Peyer's patch (tissue), 4 donors: Measurements from ENCODE around the gene PPARA. TPM values are rescaled to one million over a fixed set of nuclear protein-coding genes. Genes with fewer than 3 reads are reported as not detected.
"Not testable (repeated sequence)": the region's sequence is repeated elsewhere in the genome, so short reads cannot be mapped to it uniquely, and the experiment has no call there.

Experiments
- DNase-seq, 3 donors: peaks; one replicate each; pipeline ENCODE4 v3.0.0-alpha.2; 2017 to 2019
- H3K27ac ChIP-seq, 4 donors: fragments of 200-600 bp; sonication (generic); one replicate each; pipeline ENCODE4 v1.5.1; 2016 to 2019
- H3K27me3 ChIP-seq, 2 donors: fragments of 200-600 bp; sonication (generic); one replicate each; pipeline ENCODE4 v1.5.1; 2019
- H3K36me3 ChIP-seq, 3 donors: fragments of 200-600 bp; sonication (generic); one replicate each; pipeline ENCODE4 v1.5.1; 2016 to 2019
- H3K4me1 ChIP-seq, 4 donors: fragments of 200-600 bp; sonication (generic); one replicate each; pipeline ENCODE4 v1.5.1; 2016 to 2019
- H3K4me3 ChIP-seq, 4 donors: fragments of 200-600 bp; sonication (generic); 1 replicate in 3 of 4; 2 replicates in 1 of 4; pipeline ENCODE4 v1.5.1; 2016 to 2019; ENCODE audit warnings: mild to moderate bottlenecking in 1 of 4
- H3K9me3 ChIP-seq, 4 donors: fragments of 200-600 bp; sonication (generic); one replicate each; pipeline ENCODE4 v1.5.1; 2016 to 2019; ENCODE audit warnings: mild to moderate bottlenecking in 1 of 4
- CTCF ChIP-seq, 6 experiments: fragments of 450-650 bp in 4 of 6; fragments of 200-600 bp in 2 of 6; sonication (generic) in 1 of 6; IDR thresholded peaks; one replicate each; pipeline ENCODE4 v1.5.1; 2017 to 2019; ENCODE audit warnings: antibody characterized with exemption in 6 of 6, mild to moderate bottlenecking in 3 of 6, moderate library complexity in 1 of 6
- POLR2A ChIP-seq, 2 donors: fragments of 450-650 bp; IDR thresholded peaks; one replicate each; pipeline ENCODE4 v1.5.1; 2017; ENCODE audit warnings: antibody characterized with exemption in 2 of 2, mild to moderate bottlenecking in 2 of 2, moderate library complexity in 2 of 2
- total RNA-seq, 4 donors: library from RNA; depleted of rRNA; stranded (reverse); fragments of >200 nt; gene quantifications; one replicate each; pipeline ENCODE4 v1.1.0, GENCODE V29; 2016

PPARA gene
- total RNA-seq, 4 donors from 2014 or later = 21.5 to 231 (median 189) TPM

- no peaks in the 10 kb centered on the region for H3K27me3 ChIP-seq
- peaks cover 0 to 51% (median 8%) of the 10 kb centered on the region in 4 donors for H3K4me1 ChIP-seq
- H3K4me3 ChIP-seq = peak overlapping the region in 1 of 4 donors; percentile 22
- DNase-seq = peak in 2 of 3 donors; percentile 75 to 79
- H3K27ac ChIP-seq = peak overlapping the region in 3 of 4 donors; percentile 76 to 99 (median 92)
- TF ChIP-seq CTCF (IDR thresholded peaks at IDR 0.05) (peak in 1 of 6 experiments; percentile 1), POLR2A (IDR thresholded peaks at IDR 0.05) (no peak)
- peaks cover 0 to 27% (median 0%) of the 10 kb centered on the region in 3 donors for H3K36me3 ChIP-seq
- no peaks in the 10 kb centered on the region for H3K9me3 ChIP-seq
These were observed 46.0 kb downstream of the PPARA start for GRCh38 chr22:46196278-46196677.

- H3K36me3 ChIP-seq = peaks cover 0 to 27% (median 0%) of the 10 kb centered on the region in 3 donors
- no peaks in the 10 kb centered on the region for H3K9me3 ChIP-seq
- TF ChIP-seq CTCF (IDR thresholded peaks at IDR 0.05) = no peak
- no peak for TF ChIP-seq POLR2A (IDR thresholded peaks at IDR 0.05)
- no peak overlapping the region for H3K27ac ChIP-seq
- peaks cover 0 to 55% (median 8%) of the 10 kb centered on the region in 4 donors for H3K4me1 ChIP-seq
- H3K4me3 ChIP-seq = no peak overlapping the region
- H3K27me3 ChIP-seq = no peaks in the 10 kb centered on the region
- peak in 1 of 3 donors; percentile 21 for DNase-seq
These were observed 47.9 kb downstream of the PPARA start for GRCh38 chr22:46198274-46198673.

- H3K4me1 ChIP-seq = peaks cover 0 to 56% (median 10%) of the 10 kb centered on the region in 4 donors
- not testable (repeated sequence) for H3K4me3 ChIP-seq
These were observed 48.5 kb downstream of the PPARA start for GRCh38 chr22:46198806-46199205.

GRCh38 chr22:46201059-46201757 lies 50.9 kb downstream of the PPARA start:
- H3K27me3 ChIP-seq = no peaks in the 10 kb centered on the region
- TF ChIP-seq CTCF (IDR thresholded peaks at IDR 0.05) (no peak), POLR2A (IDR thresholded peaks at IDR 0.05) (no peak)
- peak in 2 of 3 donors; percentile 65 to 70 for DNase-seq
- peaks cover 0 to 7% (median 0%) of the 10 kb centered on the region in 4 donors for H3K9me3 ChIP-seq
- no peak overlapping the region for H3K4me3 ChIP-seq
- peaks cover 0 to 44% (median 6%) of the 10 kb centered on the region in 4 donors for H3K4me1 ChIP-seq
- H3K27ac ChIP-seq = peak overlapping the region in 3 of 4 donors; percentile 69 to 91 (median 81)
- peaks cover 0 to 48% (median 0%) of the 10 kb centered on the region in 3 donors for H3K36me3 ChIP-seq

More at GRCh38 chr22:46198806-46199205, 48.5 kb downstream of the PPARA start:
- DNase-seq = peak in 1 of 3 donors; percentile 37
- peaks cover 0 to 31% (median 0%) of the 10 kb centered on the region in 3 donors for H3K36me3 ChIP-seq
- H3K9me3 ChIP-seq, H3K27me3 ChIP-seq, H3K27ac ChIP-seq: not testable (repeated sequence)

- peaks cover 0 to 34% (median 4%) of the 10 kb centered on the region in 4 donors for H3K4me1 ChIP-seq
- H3K9me3 ChIP-seq = peaks cover 0 to 7% (median 0%) of the 10 kb centered on the region in 4 donors
- H3K36me3 ChIP-seq = peaks cover 0 to 53% (median 0%) of the 10 kb centered on the region in 3 donors
- no peak overlapping the region for H3K4me3 ChIP-seq
- TF ChIP-seq POLR2A (IDR thresholded peaks at IDR 0.05) = no peak
- no peak for TF ChIP-seq CTCF (IDR thresholded peaks at IDR 0.05)
- peak overlapping the region in 3 of 4 donors; percentile 69 to 91 (median 81) for H3K27ac ChIP-seq
- H3K27me3 ChIP-seq = no peaks in the 10 kb centered on the region
- DNase-seq = peak in 1 of 3 donors; percentile 63
These were observed 52.7 kb downstream of the PPARA start for GRCh38 chr22:46202897-46203600.
